Coronary artery (tissue), 2 donors: ENCODE data around the gene FUOM.

ENCODE experiments used
- DNase-seq: peaks from one replicate; pipeline ENCODE4 v3.0.0-alpha.2; 2017; ENCODE audit warnings: low spot score
- H3K27ac ChIP-seq, 2 donors: fragments of 200-600 bp; sonication (generic); one replicate each; pipeline ENCODE4 v1.5.1; 2016 to 2019
- H3K4me3 ChIP-seq: fragments of 200-600 bp; sonication (generic); 2 replicates; pipeline ENCODE4 v1.5.1; 2016; ENCODE audit warnings: mild to moderate bottlenecking, moderate library complexity
- CTCF ChIP-seq: fragments of 200-600 bp; sonication (generic); IDR thresholded peaks from one replicate; pipeline ENCODE4 v1.5.1; 2019; ENCODE audit warnings: antibody characterized with exemption

FUOM gene

GRCh38 chr10:133359554-133359971, 1.7 kb upstream of the FUOM start:
- no peak for DNase-seq
- no peak overlapping the region for H3K27ac ChIP-seq
- H3K4me3 ChIP-seq, result no peak overlapping the region
- TF ChIP-seq CTCF, result no peak

- no peak overlapping the region for H3K4me3 ChIP-seq
- TF ChIP-seq CTCF, result no peak
- H3K27ac ChIP-seq, result no peak overlapping the region
- DNase-seq, result no peak
These were observed 1.1 kb upstream of the FUOM start for GRCh38 chr10:133358925-133359310.

- H3K27ac ChIP-seq, result peak overlapping the region in 1 of 2 donors; percentile 82
- TF ChIP-seq CTCF, result no peak
- H3K4me3 ChIP-seq, result peak overlapping the region; percentile 85
- DNase-seq, result no peak
These were observed 524 bp upstream of the FUOM start for GRCh38 chr10:133358162-133358924.

GRCh38 chr10:133356549-133357284, 1.1 kb downstream of the FUOM start:
- Histone ChIP-seq H3K4me3 (peak overlapping the region; percentile 85), H3K27ac (no peak overlapping the region)
- no peak for DNase-seq
- TF ChIP-seq CTCF, result no peak

- no peak overlapping the region for H3K27ac ChIP-seq
- H3K4me3 ChIP-seq, result no peak overlapping the region
- no peak for DNase-seq
- no peak for TF ChIP-seq CTCF
These were observed 1.8 kb downstream of the FUOM start for GRCh38 chr10:133355991-133356390.

- no peak for TF ChIP-seq CTCF
- no peak for DNase-seq
- H3K4me3 ChIP-seq, result no peak overlapping the region
- H3K27ac ChIP-seq, result no peak overlapping the region
These were observed 2.6 kb downstream of the FUOM start for GRCh38 chr10:133355266-133355665.
